Measurements from ENCODE around the gene TMEM131.
"Not testable (repeated sequence)": the region's sequence is repeated elsewhere in the genome, so short reads cannot be mapped to it uniquely, and the experiment has no call there.

The TMEM131 gene

GRCh38 chr2:97907369-97908100 is 88.2 kb downstream of the TMEM131 start:
- DNase-seq, result no peak

DNA sequence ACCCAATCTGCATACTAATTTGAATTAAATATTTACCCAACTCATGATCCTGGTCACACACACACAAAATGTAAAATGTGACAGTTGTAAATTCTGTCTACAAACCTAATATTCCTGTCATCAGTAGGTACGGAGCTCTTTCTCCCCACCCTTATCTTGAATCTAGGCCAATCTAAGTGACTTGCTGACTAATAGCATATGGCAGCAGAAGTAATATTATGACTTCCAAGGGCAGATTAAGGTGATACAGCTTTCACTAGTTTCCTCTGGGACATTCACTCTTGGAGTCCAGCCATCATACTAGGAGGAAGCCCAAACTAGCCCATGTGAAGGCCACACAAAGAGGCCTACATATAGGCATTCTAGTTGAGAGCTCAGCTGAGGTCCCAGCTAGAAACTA is 89.4 kb downstream of the TMEM131 start:
- DNase-seq, result no peak

DNA sequence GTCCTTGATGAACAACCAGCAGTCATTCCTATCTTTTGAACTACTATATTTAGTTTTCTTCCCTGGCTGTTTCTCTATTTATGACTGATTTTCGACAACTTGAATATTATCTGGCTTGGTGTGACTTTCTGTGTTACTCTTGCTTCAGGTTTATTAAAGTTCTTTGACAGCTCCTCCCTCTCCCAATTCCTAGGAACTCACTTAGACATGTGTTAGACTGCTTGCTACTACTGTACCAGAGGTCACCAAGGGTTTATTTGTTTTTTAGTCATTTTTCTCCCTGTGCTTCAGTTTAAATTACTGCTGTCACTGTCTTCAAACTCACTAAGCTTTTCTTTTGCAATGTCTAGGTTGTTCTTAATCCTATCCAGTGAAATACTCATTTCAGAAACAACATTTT is 90.5 kb downstream of the TMEM131 start:
- DNase-seq, result no peak

DNA sequence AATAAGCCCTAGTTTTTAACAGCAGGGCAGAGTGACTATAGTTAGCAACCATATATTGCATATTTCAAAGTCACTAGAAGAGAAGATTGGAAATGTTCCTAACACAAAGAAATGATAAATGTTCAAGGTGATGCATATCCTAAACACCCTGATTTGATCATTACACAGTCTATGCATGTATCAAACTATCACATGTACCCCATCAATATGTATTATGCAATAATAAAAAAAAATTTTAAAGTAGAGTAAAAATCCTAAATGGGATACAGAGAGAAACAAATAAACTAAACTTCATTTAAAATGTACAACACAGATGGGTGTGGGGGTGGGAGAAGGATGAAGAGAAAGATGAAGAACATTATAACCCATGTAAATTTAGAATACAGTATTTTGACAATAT is 93.9 kb downstream of the TMEM131 start:
- no peak for DNase-seq

GRCh38 chr2:97900806-97901205 is 94.9 kb downstream of the TMEM131 start:
- DNase-seq, result no peak

DNA sequence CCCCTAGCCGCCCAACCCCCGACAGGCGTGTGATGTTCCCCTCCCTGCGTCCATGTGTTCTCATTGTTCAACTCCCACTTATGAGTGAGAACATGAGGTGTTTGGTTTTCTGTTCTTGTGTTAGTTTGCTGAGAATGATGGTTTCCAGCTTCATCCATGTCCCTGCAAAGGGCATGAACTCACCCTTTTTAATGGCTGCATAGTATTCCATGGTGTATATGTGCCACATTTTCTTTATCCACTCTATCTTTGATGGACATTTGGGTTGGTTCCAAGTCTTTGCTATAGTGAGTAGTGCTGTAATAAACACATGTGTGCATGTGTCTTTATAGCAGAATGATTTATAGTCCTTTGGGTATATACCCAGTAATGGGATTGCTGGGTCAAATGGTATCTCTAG is 102.7 kb downstream of the TMEM131 start:
- DNase-seq, result not testable (repeated sequence)

DNA sequence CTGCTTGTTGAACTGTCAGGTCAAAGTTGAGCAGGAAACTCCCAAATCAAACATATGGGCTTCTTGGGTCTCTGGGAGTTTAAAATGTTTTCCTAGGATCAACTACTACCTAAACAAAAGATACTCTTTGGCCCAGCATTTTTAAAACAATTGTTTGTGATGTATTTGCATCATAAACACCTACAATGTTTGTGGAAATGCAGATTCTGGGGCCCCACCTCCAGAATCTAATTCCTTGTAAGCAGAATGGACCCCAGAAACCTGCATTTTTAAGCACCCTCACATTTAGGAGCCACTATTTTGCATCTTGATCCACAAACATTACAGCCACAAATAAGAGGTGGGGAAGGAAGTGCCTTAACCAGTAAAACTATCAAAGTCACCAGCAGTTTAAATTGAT is 104.1 kb downstream of the TMEM131 start:
- no peak for DNase-seq

- no peak for DNase-seq
Observed at GRCh38 chr2:97889156-97889555, 106.6 kb downstream of the TMEM131 start.

DNA sequence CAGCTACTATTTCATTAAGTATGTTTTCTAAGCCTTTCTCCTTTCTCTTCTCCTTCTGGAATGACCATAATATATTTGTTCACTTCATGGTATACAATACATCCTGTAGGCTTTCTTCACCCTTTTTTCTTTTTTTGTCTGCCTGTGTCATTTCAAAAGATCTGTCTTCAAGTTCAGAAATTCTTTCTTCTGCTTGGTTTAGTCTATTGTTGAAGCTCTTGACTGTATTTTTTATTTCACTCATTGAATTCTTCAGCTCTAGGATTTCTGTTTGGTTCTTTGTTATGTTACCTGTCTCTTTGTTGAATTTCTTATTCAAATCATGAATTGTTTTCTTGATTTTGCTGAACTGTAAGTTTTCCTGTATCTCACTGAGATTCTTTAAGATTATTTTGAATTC is 109.9 kb downstream of the TMEM131 start:
- DNase-seq, result no peak

DNA sequence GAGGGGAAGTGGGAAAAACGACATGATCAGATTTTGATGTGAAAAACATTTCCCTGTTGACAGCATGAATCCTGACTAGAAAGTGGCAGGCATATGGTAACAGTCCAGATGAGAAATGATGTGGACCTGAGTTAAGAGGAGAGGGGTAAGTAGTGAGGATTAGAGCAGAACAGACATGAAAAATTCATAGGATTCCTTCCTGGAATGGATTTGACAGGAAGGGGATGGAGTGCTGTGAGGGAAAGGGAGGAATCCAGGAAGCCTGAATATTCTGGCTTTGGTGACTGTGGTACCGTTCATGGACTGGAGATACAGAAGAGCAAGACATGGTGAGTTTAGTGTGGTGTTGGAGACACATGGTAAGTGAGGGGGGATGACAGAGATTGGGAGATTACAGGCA is 115.4 kb downstream of the TMEM131 start:
- DNase-seq, result no peak

- DNase-seq, result no peak
Observed at GRCh38 chr2:97878865-97879264, 116.9 kb downstream of the TMEM131 start.

- not testable (repeated sequence) for DNase-seq
Observed at GRCh38 chr2:97878317-97878716, 117.4 kb downstream of the TMEM131 start.

GRCh38 chr2:97871096-97871780 is 124.5 kb downstream of the TMEM131 start:
- DNase-seq, result no peak

- no peak for DNase-seq
Observed at GRCh38 chr2:97870396-97870843, 125.3 kb downstream of the TMEM131 start.

GRCh38 chr2:97869722-97870346 is 125.9 kb downstream of the TMEM131 start:
- DNase-seq, result no peak

GRCh38 chr2:97868986-97869721 is 126.6 kb downstream of the TMEM131 start:
- DNase-seq, result no peak

- no peak for DNase-seq
Observed at GRCh38 chr2:97863829-97864228, 131.9 kb downstream of the TMEM131 start.

GRCh38 chr2:97861177-97861576 is 134.6 kb downstream of the TMEM131 start:
- no peak for DNase-seq

DNA sequence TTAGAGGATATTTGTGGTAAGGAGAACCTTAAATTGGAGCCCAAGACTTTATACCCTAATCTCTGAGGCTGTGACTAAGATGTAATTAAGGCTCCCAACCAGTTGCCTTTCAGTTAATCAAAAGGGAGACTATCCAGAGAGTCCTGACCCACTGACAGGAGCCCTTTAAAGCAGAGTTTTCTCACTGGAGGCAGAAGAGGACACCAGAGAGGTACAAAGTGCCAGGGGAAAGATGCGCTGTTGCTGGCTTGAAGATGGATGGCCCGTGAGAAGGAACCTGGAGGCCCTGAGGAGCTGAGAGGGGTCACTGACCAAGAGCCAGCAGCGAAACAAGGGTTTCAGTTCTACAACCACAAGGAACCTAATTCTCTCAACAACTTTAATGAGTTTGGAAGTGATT is 137.3 kb downstream of the TMEM131 start:
- DNase-seq, result no peak

- DNase-seq, result no peak
Observed at GRCh38 chr2:97857553-97857952, 138.2 kb downstream of the TMEM131 start.

DNA sequence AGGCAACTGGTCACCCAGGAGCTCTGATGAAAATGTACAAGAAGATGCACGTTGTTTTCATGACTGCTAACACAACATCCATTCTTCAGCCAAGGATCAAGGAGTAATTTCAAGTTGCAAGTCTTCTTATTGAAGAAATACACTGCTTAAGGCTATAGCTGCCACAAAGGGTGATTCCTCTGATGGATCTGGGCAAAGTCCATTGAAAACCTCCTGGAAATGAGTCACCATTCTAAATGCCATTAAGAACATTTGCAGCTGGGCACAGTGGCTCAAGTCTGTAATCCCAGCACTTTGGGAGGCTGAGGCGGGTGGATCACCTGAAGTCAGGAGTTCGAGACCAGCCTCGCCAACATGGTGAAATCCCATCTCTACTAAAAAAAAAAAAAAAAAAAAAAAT is 142.7 kb downstream of the TMEM131 start:
- not testable (repeated sequence) for DNase-seq

DNA sequence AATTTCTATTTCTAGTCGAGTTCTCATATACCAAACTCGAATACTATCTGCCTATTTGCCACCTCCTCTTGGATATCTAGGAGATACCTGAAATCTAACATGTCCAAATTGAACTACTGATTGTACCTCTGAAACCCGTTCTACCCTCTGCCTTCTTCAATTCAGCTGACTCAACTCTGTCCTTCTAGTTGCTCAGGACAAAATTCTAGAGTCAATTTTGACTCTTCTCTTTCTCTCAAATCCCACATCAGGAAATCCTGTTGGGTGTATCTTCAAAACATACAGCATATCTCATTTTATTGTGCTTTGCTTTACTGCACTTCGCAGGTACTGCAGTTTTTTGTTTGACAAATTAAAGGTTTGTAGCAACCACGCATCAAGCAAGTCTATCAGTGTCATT is 144.6 kb downstream of the TMEM131 start:
- no peak for DNase-seq

- no peak for DNase-seq
Observed at GRCh38 chr2:97849881-97850528, 145.7 kb downstream of the TMEM131 start.

All from activated CD8-positive, alpha-beta memory T cell treated with anti-CD3 and anti-CD28 coated beads for 24 hours (primary cell).